ENCODE results near the gene RRP1.

The RRP1 gene

GRCh38 chr21:43759651-43760050 is 29.7 kb upstream of the RRP1 start:
- DNase-seq, result no peak

GRCh38 chr21:43760391-43760958 is 28.9 kb upstream of the RRP1 start:
- DNase-seq, result no peak

- DNase-seq, result no peak
Measured at GRCh38 chr21:43761886-43762285, 27.5 kb upstream of the RRP1 start.

GRCh38 chr21:43762303-43763128 is 26.9 kb upstream of the RRP1 start:
- DNase-seq, result no peak

GRCh38 chr21:43763901-43764523 is 25.4 kb upstream of the RRP1 start:
- no peak for DNase-seq

- DNase-seq, result no peak
Measured at GRCh38 chr21:43764576-43765495, 24.5 kb upstream of the RRP1 start.

- no peak for DNase-seq
Measured at GRCh38 chr21:43766734-43767497, 22.5 kb upstream of the RRP1 start.

GRCh38 chr21:43767498-43767983 is 21.8 kb upstream of the RRP1 start:
- no peak for DNase-seq

GRCh38 chr21:43767984-43768867 is 21.2 kb upstream of the RRP1 start:
- no peak for DNase-seq

GRCh38 chr21:43768868-43769167 is 20.6 kb upstream of the RRP1 start:
- DNase-seq, result no peak

- no peak for DNase-seq
Measured at GRCh38 chr21:43769325-43769958, 19.9 kb upstream of the RRP1 start.

GRCh38 chr21:43770066-43770655 is 19.2 kb upstream of the RRP1 start:
- no peak for DNase-seq

- no peak for DNase-seq
Measured at GRCh38 chr21:43771199-43771675, 18.1 kb upstream of the RRP1 start.

GRCh38 chr21:43771698-43772424 is 17.5 kb upstream of the RRP1 start:
- no peak for DNase-seq

GRCh38 chr21:43772425-43772821 is 17.0 kb upstream of the RRP1 start:
- no peak for DNase-seq

GRCh38 chr21:43774163-43774562 is 15.2 kb upstream of the RRP1 start:
- DNase-seq, result no peak

GRCh38 chr21:43775190-43775589 is 14.2 kb upstream of the RRP1 start:
- no peak for DNase-seq

- DNase-seq, result peak; percentile 78 to 80
Measured at GRCh38 chr21:43775795-43776430, 13.5 kb upstream of the RRP1 start, which contains the start of gene CSTB. TSS of gene CSTB (minus strand) at chr21:43776308. CDS start at chr21:43776269, 39 bp downstream.

- no peak for DNase-seq
Measured at GRCh38 chr21:43777953-43778352, 11.4 kb upstream of the RRP1 start.

All from stimulated activated CD4-positive, alpha-beta T cell treated with anti-CD3 and anti-CD28 coated beads, Interleukin-4, amount 100 ng/mL, for 4 hours (primary cell).